Inflammatory macrophage (primary cell): Measurements from ENCODE around the gene RAB41.
"Not testable (repeated sequence)": the region's sequence is repeated elsewhere in the genome, so short reads cannot be mapped to it uniquely, and the experiment has no call there.

Experiments
- DNase-seq, 2 donors: peaks; one replicate each; pipeline ENCODE4 v3.0.0-alpha.2; 2020 to 2022
- total RNA-seq, 18 experiments: gene quantifications; one replicate each; lab custom pipeline; 2026; ENCODE audit warnings: mixed read lengths in 6 of 18, inconsistent platforms in 2 of 18; lab: John Stamatoyannopoulos, UW

The RAB41 gene
- 0 to 0.06 (median 0) reads per million in 18 experiments for total RNA-seq

DNA sequence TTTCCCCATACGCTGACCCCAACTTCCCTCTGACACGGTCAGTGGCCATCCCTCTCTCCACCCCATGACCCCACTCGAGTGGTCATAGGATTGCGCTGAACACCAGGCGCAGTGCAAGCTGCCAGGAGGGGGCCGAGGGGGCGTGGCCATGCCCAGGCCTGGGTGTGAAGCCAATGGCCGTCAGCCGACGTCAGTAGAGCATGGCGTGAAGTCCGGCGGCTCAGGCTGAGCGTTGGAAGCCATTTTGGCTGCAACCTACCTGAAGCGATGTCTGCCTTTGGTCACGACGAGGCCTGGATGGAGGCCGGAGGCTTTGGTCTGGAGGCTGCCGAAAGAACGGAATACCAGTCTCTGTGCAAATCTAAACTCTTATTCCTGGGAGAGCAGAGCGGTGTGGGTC lies at the start of gene RAB41:
Gene RAB41 (plus strand): TSS at position 222 of the 400 bp plus-strand sequence. CDS start 46 bp downstream, at position 268.
- no peak for DNase-seq

DNA sequence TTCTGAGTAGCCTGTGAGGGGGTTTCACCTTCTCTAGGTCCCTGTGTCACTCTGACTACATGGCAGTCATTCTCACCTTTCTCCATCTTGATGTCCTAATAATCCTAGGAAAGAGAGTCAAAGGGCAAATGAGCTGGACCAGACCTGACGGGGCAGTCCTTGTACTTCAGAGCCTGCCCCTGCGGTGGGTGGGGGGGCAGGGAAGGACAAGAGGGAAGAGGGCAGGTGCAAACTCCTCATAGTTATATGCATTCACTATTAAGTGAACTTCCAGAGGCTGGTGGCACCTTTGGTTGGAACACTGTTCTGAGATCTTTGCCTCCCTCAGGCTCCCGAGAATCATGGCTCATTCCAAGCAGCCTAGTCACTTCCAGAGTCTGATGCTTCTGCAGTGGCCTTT lies 47.6 kb upstream of the RAB41 start, which contains the start of gene AWAT1:
Gene AWAT1 (plus strand): TSS at position 301 of the 400 bp plus-strand sequence. CDS start 41 bp downstream, at position 342.
- no peak for DNase-seq

DNA sequence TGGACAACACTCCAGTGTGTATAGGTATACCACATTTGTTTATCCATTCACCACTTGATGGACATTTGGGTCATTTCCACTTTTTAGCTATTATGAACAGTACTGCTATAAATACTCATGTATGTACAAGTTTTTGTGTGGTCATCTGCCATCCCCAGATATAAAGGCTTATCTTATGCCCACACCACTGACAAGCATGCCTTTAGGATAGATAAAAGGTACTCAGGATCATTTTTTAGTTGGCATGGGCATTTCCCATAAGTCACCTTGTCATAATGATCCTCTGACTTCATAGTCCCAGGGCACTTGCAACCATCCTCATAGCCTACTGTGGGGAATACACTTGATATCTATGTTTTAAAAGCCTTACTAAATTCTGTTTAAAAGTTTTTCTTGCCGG lies 41.2 kb upstream of the RAB41 start:
- no peak for DNase-seq

DNA sequence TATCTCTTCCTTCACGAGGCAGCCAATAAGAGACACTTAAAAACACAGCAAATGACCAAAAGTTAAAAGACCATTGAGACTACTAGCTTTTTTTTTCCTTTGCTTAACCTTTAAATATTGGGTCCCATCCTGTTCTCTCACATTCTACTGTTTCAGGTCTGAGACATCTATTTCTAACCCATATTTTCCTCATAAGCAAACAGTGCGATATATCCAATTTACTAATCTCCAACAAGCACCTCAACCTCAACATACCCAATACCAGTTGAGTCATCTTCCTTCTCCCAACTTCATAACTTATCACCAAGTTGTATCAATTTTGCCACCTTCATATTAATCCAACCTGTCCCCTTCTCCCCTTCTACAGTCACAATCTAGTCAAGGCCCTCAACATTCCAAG lies 40.5 kb upstream of the RAB41 start:
- DNase-seq, result no peak

DNA sequence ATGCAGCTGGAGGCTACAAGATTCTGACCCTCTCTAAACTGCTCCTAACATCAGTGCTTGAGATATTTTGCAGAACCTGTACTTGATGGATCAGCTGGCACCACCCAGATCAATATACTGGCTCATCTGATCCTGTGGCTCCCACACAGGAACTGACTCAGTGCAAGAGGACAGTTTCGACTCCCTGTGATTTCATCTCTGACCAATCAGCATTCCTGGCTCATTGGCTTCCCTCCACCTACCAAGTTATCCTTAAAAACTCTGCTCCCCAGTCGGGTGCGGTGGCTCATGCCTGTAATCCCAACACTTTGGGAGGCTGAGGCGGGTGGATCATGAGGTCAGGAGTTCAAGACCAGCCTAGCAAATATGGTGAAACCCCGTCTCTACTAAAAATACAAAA lies 38.4 kb upstream of the RAB41 start:
- not testable (repeated sequence) for DNase-seq

DNA sequence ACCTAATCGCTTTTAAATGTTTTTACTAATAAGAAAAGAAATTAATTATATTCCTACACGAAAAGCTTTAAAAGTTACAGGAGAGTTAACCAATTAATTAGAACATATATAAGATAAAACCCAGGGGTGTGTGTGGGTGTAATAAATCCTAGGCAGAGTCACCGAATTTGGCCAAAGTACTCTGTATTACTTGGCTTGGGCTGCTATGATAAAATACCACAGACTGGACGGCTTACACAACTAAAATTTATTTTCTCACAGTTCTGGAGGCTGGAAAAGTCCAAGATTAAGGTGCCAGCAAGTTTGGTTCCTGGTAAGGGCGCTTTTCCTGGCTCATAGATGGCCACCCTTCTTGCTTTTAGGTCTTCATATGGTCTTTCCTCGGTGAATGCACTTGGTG lies 37.1 kb upstream of the RAB41 start:
- DNase-seq, result no peak

DNA sequence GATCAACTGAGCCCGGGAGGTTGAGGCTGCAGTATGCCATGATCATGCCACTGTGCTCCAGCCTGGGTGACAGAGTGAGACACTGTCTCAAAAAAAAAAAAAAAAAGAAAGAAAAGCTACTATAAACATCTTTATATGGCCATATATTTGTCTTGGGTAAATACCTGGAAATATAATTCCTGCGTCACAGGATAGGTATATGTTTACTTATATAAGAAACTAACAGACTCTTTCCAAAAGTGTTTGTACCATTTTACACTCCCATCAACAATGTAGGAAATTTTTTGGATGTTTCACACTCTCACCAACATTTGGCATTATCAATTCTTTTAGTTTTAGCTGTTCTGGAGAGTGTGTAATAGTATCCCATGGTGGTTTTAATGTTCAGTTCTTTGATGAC lies 34.7 kb upstream of the RAB41 start:
- DNase-seq, result no peak

DNA sequence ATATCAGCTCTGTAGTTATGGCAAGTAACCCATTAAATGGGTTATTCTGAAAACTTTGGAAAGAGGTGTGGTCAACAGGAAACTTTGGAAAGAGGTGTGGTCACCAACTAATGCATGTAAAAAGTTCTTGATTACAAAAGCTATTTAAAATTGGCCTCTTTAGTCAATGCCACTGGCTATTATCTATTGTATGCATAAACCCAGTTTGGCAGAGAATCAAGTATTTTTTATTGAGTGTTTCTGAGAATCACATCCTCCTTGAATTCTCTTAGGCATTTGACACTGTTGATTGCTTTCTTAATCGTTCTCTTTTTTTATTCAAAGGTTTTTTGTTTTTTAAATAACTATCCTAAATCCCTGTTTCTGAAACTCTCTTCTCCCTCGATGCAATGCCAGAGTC lies 29.5 kb upstream of the RAB41 start:
- no peak for DNase-seq

DNA sequence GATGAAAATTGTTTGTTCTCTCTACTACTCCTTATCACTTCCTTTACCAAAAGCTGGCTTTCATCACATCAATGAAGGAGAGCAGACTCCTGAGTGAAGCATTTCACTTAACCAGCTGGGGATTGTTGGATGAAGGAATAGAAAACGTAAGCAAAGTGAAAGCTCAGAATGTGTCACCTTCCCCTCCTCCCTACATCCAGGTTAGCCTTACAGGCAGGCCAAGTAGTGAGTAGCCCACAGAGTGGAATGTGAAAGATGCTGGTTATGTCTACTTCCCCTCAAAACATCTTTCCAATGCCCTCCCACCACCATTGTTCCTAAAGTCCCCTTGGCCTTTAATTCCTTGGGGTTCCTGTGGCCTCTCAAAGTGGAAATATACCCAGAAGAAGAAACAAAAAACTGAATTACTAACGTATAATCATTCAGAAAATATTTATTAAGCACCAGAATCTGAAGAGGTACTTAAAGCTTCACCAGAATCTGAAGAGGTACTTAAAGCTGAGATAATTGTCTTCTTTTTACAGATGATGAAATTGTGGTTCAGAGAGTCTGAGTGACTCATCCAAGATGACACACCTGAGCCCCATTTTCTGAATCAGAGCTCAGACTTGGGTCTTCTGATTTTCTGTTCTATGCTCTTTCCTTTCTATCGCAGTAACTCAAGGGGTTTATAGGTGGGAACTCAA lies 28.5 kb upstream of the RAB41 start:
- DNase-seq, result no peak

DNA sequence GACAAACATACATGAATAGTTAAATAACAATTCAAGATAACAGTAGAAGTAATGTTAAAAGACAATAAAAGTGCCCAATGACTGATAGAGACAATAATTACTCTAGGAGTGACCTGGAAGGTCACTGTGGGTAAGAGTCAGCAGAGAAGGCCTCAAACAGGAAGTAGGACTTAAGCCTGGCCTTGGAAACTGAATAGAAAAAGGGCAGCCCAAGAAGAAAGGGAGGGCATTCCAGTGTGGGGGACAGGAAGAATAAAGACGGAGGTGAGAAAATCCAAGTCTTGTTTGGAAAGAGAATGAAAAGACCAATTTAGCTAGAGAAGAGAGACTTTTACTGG lies 27.9 kb upstream of the RAB41 start:
- no peak for DNase-seq

DNA sequence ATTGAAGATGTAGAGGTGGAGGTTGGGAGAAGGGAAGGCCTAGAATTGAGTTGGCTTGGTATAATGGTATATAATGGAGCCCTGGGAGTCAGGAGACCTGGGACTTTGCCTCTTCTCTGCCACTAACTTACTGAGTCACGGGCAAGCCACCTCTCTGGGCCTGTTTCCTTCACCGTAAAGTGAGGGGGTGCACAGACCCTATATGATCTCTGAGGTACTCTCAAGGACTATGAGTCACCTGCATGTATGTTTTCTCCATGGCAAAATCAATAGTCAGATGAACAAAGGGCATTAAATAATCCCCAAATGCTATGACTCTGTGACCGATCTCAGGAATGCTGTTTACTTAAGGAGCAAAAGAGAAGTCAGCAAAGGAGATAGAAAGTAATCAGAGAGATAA lies 27.1 kb upstream of the RAB41 start:
- no peak for DNase-seq

DNA sequence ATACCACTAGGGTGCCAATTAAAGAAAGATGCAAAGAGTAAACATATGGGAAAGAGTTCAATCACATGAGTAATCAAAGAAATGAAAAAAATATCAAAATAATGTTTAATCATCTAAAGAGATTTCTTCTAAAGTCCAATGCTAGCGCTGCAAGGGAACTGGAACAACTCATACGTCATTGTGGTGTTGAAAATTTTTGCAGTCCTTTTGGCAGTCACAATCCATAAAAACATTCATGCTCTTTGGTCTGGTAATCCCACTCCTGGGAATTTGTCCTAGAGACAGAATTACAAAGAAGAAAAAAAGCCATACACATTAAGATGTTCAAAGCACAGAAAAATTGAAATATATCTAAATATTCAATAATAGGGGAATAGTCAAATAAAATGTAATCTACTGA lies 26.5 kb upstream of the RAB41 start:
- no peak for DNase-seq

DNA sequence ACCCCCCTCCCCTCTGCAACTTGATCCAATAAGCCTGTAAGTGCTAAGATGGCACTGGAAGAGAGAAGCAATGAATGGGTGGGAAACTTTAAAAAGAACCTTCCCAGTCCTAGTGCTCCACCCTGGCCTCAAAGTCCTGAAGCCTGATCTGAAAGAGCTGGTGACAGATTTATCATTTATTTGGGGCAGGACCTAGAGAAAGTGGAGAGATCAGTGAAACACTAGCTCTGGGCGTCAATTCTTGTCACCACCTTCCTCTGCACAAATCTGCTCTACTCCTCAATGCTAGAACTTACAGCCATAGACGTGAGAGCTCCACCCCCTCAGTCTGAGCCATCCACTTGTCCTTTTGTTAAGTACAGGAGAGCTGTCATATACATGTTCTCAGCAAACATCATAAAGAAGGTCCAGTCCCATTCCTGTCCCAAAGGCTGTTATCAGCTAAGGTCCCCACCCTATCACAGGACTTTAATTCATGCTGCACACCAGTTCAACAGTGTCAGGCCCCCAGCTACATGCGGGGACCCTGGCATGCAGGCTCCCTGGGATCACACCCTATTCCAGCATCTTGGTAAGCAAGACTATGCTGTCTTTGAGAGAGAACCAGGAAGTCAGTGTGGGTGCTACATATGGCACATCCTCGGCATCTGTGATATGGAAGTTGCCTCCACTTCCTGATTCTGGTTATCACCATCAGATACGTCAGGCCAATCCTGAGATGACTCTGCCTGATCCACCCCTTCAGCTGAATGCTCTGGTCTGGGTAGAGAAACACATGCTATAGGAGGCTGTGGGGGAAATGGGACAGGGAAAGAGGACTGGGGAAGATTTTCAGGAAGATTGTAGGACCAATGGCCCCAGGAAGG lies 24.3 kb upstream of the RAB41 start:
- peak in 1 of 2 donors; percentile 2 for DNase-seq

DNA sequence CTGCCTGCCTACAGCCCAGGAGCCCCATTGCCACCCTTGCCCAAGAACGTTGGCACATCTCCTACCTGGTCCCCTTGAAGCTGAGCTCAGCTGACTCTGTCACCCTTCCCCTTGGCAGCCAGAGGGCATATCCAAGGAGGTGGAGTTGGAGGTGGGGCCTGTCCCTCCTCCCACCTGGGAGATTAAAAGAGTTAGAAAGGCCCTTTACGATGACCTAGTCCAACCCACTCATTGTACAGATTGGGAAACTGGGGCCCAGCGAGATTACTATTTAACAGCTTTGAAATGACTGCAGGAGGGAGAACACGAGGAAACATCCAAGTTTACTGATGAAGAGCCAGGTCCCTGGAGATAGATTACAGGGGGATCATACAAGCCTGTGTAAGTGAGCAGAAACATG lies 21.9 kb upstream of the RAB41 start, which contains the start of gene P2RY4:
Gene P2RY4 (minus strand): TSS at position 101 of the 400 bp plus-strand sequence. CDS start 580 bp downstream, outside the sequence.
- DNase-seq, result no peak

DNA sequence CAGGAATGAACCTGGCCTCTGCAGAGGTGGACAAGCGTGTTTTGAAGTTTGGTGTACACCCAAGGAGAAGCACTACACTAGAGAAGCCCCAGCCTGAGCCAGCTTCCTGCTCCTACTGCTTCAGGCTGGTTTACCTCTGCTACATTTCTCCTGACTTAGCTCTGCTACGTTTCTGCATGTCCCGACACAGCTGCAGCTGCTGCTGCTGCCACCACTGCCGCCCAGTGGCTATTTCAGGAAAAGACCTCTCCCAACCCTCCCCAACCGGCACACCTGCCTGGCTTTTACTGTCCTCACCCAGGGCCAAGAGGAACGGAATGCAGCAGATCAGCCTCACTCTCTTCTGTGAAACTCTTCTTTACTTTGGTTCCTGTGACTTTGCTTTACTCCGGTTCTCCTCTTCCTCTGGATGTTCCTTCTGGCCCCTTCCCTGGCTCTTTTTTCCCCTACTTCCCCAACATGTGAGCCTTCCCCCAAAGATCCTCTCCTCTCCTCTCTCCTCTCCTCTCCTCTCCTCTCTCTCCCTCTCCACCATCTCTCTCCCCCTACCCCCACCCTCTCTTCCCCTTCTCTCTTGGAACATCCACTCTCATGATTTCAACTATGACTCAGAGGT lies 18.9 kb upstream of the RAB41 start:
- peak in 1 of 2 donors; percentile 3 for DNase-seq

DNA sequence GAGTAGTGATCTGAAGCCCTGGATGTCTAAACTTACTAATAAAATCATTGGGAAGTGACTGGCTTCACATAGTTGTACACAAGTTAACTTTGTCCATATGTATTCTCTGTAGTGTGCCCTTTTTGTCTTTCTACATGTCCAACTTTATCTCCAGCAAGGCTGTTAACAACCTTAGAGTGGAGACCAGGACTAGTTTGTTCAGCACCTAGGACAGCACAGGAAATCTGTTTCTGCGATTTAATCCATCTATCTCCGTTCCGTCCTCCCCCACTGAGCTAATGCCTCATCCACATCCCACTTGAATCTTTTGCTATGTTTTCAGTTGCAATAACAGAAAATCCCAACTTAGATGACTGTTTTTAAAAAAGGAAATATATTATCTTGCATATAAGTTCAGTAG lies 17.2 kb upstream of the RAB41 start:
- DNase-seq, result no peak

DNA sequence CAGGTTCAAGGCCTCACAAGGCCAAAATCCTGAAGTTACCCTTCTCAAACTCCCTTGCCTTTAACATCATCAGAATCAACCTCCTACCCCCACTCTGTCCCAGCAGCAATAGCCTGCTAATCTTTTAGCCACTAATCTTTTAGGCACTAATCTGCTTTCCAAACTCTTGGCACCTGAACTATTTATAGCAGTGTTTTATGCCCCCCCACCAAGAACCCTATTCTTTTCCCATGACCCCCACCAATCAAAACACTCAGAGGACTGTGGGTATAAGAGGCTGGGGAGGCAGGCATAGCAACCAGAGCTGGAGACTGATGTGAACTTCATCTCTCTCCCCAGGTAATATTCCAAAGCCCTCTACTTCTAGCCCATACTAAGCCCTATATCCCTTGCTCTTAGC lies 13.9 kb upstream of the RAB41 start, which contains the start of gene ARR3:
Gene ARR3 (plus strand): TSS at position 301 of the 400 bp plus-strand sequence. CDS start 1,052 bp downstream, outside the sequence.
- no peak for DNase-seq

DNA sequence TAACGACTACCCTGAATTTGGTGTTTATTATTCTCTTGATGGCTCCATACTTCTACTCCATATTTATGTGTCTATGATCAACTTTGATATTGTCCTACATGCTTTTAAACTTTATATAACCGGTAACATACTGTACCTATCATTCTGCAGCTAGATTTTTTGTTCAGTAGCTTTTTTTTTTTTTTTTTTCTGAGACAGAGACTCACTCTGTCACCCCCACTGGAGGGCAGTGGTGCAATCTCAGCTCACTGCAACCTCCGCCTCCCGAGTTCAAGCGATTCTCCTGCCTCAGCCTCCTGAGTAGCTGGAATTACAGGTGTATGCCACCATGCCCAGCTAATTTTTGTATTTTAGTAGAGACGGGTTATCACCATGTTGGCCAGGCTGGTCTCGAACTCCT lies 7.9 kb upstream of the RAB41 start:
- not testable (repeated sequence) for DNase-seq

DNA sequence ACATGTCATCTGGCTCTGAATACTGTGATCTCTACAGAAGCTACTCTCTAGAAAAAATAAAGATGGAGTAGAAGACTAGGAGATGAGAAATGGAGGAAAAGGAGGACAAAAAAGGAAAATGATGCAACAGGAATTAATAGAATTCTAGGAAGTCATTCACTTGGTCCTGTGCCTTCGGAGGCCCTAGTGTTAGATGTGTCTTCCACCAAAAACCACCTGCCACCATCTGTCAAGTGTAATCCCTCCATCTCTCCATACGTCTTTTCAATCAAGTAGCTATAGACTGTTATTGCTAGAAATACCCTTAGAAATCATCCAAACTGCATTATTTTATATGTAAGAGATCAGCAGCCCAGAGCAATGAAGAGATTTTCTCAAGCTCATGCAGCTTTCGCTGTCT lies 2.9 kb upstream of the RAB41 start:
- no peak for DNase-seq

DNA sequence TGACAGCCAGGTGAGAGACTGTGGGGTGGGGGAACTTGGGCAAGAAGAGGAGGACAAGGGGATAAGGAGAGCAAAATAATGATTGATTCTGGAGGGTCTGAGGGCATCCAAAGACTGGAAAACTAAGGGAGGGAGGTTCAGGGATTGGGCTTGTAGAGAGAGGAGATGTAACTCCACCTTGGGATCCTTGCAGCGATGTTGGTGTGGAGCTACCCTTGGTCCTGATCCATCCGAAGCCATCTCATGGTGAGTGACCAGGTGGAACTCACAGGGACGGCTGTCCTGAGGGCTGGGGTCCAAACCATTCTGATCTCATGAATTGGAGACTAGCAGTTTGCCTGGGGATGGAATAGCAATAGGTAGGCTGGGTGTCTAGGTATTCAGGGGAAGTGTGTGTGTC lies 1.4 kb upstream of the RAB41 start:
- no peak for DNase-seq

DNA sequence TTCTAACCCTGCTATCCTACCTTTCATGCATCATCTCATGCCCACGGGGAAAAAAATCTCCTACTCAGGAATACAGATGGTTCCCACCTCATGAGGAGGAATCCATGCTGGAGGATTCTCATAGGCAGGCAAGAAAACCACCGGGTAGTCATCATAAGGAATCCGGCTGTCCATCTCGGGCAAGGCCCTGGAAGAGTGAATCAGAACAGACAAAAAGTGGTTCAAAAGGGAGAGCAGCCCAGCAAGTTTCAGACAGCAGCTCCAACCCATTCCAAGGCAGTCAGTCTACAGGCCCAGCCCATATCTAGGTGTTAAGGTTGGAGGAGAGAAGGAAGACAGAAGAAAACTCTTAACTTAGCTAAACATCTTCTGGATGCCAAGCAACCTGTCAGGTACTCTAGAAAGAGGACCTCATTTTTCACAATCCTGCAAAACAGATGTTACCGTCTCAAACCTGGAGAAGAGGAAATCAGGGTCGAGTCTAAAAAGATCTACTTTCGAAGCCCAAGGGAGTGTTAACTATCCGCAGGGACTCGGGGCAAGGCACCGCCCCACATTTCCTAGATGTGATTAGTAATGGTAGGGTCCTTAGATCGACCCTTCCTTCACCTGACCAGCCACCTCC lies 7.3 kb downstream of the RAB41 start:
- no peak for DNase-seq
